ENCODE data around the gene CCL11.

DNA sequence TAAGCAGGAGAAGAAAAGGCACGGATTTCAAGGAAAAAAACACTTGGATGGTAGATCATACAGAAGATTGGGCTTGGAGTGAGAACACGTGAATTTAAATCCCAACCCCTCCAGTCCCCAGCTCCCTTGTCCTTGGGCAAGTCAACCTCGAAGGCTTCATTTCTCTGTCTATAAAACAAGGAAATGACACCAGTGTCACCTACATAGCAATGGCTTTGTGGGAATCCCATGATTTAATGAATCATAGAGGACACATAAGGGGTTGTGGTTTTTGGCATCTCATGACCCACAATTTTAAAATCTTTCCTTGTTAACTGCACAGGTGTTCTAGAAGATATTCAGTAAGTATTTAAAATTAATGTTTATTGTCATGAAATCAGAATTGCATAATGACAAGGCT, 38.7 kb upstream of the CCL11 start:
- TF ChIP-seq CTCF (IDR thresholded peaks at IDR 0.05): no peak
- TF ChIP-seq POLR2A (IDR thresholded peaks at IDR 0.05): no peak
